BLaER1 (cell line): ENCODE measurements around the gene FILIP1L.

ENCODE experiments used
- H3K27ac ChIP-seq: shearing (Covaris generic); formaldehyde crosslinking; 2 replicates; pipeline ENCODE4 v1.8.1; 2022
- H3K27me3 ChIP-seq: shearing (Covaris generic); formaldehyde crosslinking; 2 replicates; pipeline ENCODE4 v1.8.1; 2022
- H3K36me3 ChIP-seq: shearing (Covaris generic); formaldehyde crosslinking; 2 replicates; pipeline ENCODE4 v1.8.1; 2022
- H3K4me1 ChIP-seq: shearing (Covaris generic); formaldehyde crosslinking; 2 replicates; pipeline ENCODE4 v1.8.1; 2022
- H3K4me2 ChIP-seq: shearing (Covaris generic); formaldehyde crosslinking; 2 replicates; pipeline ENCODE4 v1.8.1; 2022
- H3K4me3 ChIP-seq: shearing (Covaris generic); formaldehyde crosslinking; 2 replicates; pipeline ENCODE4 v1.8.1; 2022
- H3K9ac ChIP-seq: shearing (Covaris generic); formaldehyde crosslinking; 2 replicates; pipeline ENCODE4 v1.8.1; 2022
- H3K9me3 ChIP-seq: shearing (Covaris generic); formaldehyde crosslinking; 2 replicates; pipeline ENCODE4 v1.8.1; 2022
- H4K20me1 ChIP-seq: shearing (Covaris generic); formaldehyde crosslinking; 2 replicates; pipeline ENCODE4 v1.8.1; 2022
- Cebpa-rat ChIP-seq: shearing (Covaris generic); IDR thresholded peaks from 2 replicates; pipeline ENCODE4 v1.8.1; 2022

Gene FILIP1L

GRCh38 chr3:100114413-100115030 is at the start of gene FILIP1L:
TSS of gene FILIP1L (minus strand) at chr3:100114501.
- H3K4me1 ChIP-seq, result peaks cover 7% of the 10 kb centered on the region; the same call in 1 of the 2 replicates
- no peaks in the 10 kb centered on the region for H3K9me3 ChIP-seq
- no peak within 1 kb of the TSS for H3K4me2 ChIP-seq
- H3K36me3 ChIP-seq, result no peaks in the 10 kb centered on the region
- no peak within 1 kb of the TSS for H3K9ac ChIP-seq
- no peak within 1 kb of the TSS for H3K27ac ChIP-seq
- H4K20me1 ChIP-seq, result no peaks in the 10 kb centered on the region
- no peak within 1 kb of the TSS for H3K4me3 ChIP-seq
- H3K27me3 ChIP-seq, result no peaks in the 10 kb centered on the region
- TF ChIP-seq Cebpa-rat, result no peak

- no peak for TF ChIP-seq Cebpa-rat
- no peak overlapping the region for H3K9ac ChIP-seq
- H4K20me1 ChIP-seq, result no peaks in the 10 kb centered on the region
- peaks cover 39% of the 10 kb centered on the region for H3K36me3 ChIP-seq
- H3K4me3 ChIP-seq, result no peak overlapping the region
- H3K27me3 ChIP-seq, result no peaks in the 10 kb centered on the region
- no peak overlapping the region for H3K27ac ChIP-seq
- H3K4me1 ChIP-seq, result no peaks in the 10 kb centered on the region
- no peaks in the 10 kb centered on the region for H3K9me3 ChIP-seq
- H3K4me2 ChIP-seq, result no peak overlapping the region
Observed at GRCh38 chr3:100163787-100164186, 49.5 kb upstream of the FILIP1L start.

DNA sequence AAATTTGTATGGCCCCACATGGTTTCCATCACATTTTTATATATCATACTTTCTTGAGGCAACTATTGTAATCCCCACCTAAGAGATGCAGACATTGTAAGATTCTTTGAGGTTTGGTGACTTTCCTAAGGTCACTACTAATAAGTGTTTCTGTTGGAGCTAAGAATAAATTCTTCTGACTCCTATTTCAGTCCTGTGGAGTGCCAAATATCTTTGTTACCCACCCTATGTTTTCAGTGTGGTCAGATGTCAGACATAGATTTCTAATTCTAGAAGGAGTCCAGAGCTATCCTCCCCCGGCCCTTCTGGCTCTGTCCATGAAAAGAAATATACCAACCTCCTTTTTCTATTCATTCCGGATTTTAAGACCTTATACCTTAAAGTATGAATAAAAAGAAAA is 46.2 kb upstream of the FILIP1L start:
- H3K27ac ChIP-seq, result no peak overlapping the region
- H4K20me1 ChIP-seq, result no peaks in the 10 kb centered on the region
- no peak for TF ChIP-seq Cebpa-rat
- peaks cover 48% of the 10 kb centered on the region for H3K36me3 ChIP-seq
- peaks cover 21% of the 10 kb centered on the region for H3K9me3 ChIP-seq
- no peaks in the 10 kb centered on the region for H3K27me3 ChIP-seq
- H3K4me2 ChIP-seq, result no peak overlapping the region
- no peaks in the 10 kb centered on the region for H3K4me1 ChIP-seq
- H3K4me3 ChIP-seq, result no peak overlapping the region
- H3K9ac ChIP-seq, result no peak overlapping the region

GRCh38 chr3:100159331-100160153 is 45.2 kb upstream of the FILIP1L start:
- Histone ChIP-seq H3K4me3 (no peak overlapping the region), H4K20me1 (no peaks in the 10 kb centered on the region), H3K9ac (no peak overlapping the region), H3K27me3 (no peaks in the 10 kb centered on the region), H3K4me2 (no peak overlapping the region), H3K27ac (no peak overlapping the region), H3K4me1 (no peaks in the 10 kb centered on the region), H3K9me3 (peaks cover 31% of the 10 kb centered on the region), H3K36me3 (peaks cover 58% of the 10 kb centered on the region)
- no peak for TF ChIP-seq Cebpa-rat

DNA sequence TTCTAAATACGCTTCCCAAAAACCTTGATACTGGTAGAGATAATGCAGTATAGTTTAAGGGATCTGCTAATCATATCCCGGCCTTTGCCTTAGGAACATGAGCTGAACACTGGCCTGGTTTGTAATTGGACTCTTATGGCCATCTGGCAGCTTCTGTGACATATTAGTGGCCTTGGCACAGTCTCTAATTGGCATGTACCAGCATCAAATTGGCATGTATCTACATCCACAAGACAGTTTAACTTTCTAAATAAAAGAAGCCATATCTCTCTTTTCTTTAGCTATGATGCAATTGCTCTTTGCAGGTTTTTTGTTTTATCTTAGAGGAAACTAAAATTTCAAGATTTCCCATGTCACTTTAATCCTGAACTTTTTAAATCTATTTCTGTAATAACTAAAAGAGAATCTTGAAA is 44.6 kb upstream of the FILIP1L start:
- Histone ChIP-seq H3K27me3 (no peaks in the 10 kb centered on the region), H3K9ac (no peak overlapping the region), H3K4me1 (no peaks in the 10 kb centered on the region), H3K36me3 (peaks cover 64% of the 10 kb centered on the region), H3K4me3 (no peak overlapping the region), H3K9me3 (peaks cover 37% of the 10 kb centered on the region), H3K4me2 (no peak overlapping the region), H3K27ac (no peak overlapping the region), H4K20me1 (no peaks in the 10 kb centered on the region)
- no peak for TF ChIP-seq Cebpa-rat

GRCh38 chr3:100157685-100158084 is 43.4 kb upstream of the FILIP1L start:
- Histone ChIP-seq H3K9me3 (peaks cover 40% of the 10 kb centered on the region), H3K27ac (no peak overlapping the region), H3K36me3 (peaks cover 70% of the 10 kb centered on the region), H3K4me1 (no peaks in the 10 kb centered on the region), H4K20me1 (no peaks in the 10 kb centered on the region), H3K4me2 (no peak overlapping the region), H3K4me3 (no peak overlapping the region), H3K27me3 (no peaks in the 10 kb centered on the region), H3K9ac (no peak overlapping the region)
- TF ChIP-seq Cebpa-rat, result no peak

DNA sequence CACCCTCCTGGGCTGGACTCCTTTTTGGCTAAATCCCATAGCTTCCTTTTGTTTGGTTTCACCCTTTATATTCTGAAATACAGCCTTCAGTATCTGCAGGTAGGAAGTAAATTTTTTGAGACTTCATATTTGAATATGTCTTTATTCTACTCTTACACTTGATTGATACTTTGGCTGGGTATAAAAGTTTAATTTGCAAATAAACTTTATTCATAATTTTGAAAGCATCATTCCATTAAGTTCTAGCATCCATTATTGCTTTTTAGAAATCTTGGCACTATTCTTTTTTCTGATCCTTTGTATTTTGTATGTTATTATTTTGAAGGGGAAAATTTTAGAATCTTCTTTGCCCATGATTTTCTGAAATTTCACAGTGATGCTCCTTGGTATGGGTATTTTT is 41.3 kb upstream of the FILIP1L start:
- Histone ChIP-seq H3K4me1 (no peaks in the 10 kb centered on the region), H3K27ac (no peak overlapping the region), H3K9me3 (peaks cover 45% of the 10 kb centered on the region), H3K36me3 (peaks cover 68% of the 10 kb centered on the region), H3K4me2 (no peak overlapping the region), H4K20me1 (no peaks in the 10 kb centered on the region), H3K27me3 (no peaks in the 10 kb centered on the region), H3K4me3 (no peak overlapping the region), H3K9ac (no peak overlapping the region)
- TF ChIP-seq Cebpa-rat, result no peak

DNA sequence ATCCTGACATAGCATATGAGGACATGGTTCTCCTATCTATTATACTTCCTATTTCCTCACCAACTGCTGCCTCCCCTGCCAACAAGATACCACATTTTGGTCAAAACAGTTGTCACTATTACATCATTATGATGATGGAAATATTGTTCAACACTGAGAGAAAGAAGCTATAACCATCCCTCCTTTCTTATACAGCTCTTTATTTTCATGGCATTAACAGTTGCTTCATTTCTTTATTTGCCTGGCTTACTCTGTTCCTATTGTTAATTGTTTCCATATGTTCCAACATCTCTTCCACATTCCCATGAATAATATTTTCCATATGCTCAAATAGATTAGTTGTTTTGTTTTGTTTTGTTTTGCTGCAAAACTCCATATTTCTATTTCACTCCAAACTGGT is 40.8 kb upstream of the FILIP1L start:
- no peak overlapping the region for H3K27ac ChIP-seq
- peaks cover 66% of the 10 kb centered on the region for H3K36me3 ChIP-seq
- H3K27me3 ChIP-seq, result no peaks in the 10 kb centered on the region
- H4K20me1 ChIP-seq, result no peaks in the 10 kb centered on the region
- H3K9ac ChIP-seq, result no peak overlapping the region
- H3K4me2 ChIP-seq, result no peak overlapping the region
- TF ChIP-seq Cebpa-rat, result no peak
- H3K9me3 ChIP-seq, result peaks cover 45% of the 10 kb centered on the region
- H3K4me3 ChIP-seq, result no peak overlapping the region
- H3K4me1 ChIP-seq, result no peaks in the 10 kb centered on the region

- no peak for TF ChIP-seq Cebpa-rat
Observed at GRCh38 chr3:100154171-100154570, 39.9 kb upstream of the FILIP1L start.

GRCh38 chr3:100151024-100151707 is 36.9 kb upstream of the FILIP1L start:
- no peaks in the 10 kb centered on the region for H4K20me1 ChIP-seq
- H3K27ac ChIP-seq, result no peak overlapping the region
- H3K9me3 ChIP-seq, result peaks cover 30% of the 10 kb centered on the region

More at GRCh38 chr3:100154171-100154570, 39.9 kb upstream of the FILIP1L start:
- H3K9me3 ChIP-seq, result peaks cover 45% of the 10 kb centered on the region
- H3K9ac ChIP-seq, result no peak overlapping the region
- H3K4me2 ChIP-seq, result no peak overlapping the region
- peaks cover 72% of the 10 kb centered on the region for H3K36me3 ChIP-seq
- no peak overlapping the region for H3K4me3 ChIP-seq
- H4K20me1 ChIP-seq, result no peaks in the 10 kb centered on the region
- no peaks in the 10 kb centered on the region for H3K4me1 ChIP-seq
- no peak overlapping the region for H3K27ac ChIP-seq
- no peaks in the 10 kb centered on the region for H3K27me3 ChIP-seq

More at GRCh38 chr3:100151024-100151707, 36.9 kb upstream of the FILIP1L start:
- H3K27me3 ChIP-seq, result no peaks in the 10 kb centered on the region
- no peak overlapping the region for H3K4me3 ChIP-seq
- no peak overlapping the region for H3K9ac ChIP-seq
- H3K36me3 ChIP-seq, result peaks cover 71% of the 10 kb centered on the region
- no peaks in the 10 kb centered on the region for H3K4me1 ChIP-seq
- no peak overlapping the region for H3K4me2 ChIP-seq
- no peak for TF ChIP-seq Cebpa-rat
